Hepatocyte (in vitro differentiated cells): Measurements from ENCODE around the gene NOXA1. TPM values are rescaled to one million over a fixed set of nuclear protein-coding genes. Genes with fewer than 3 reads are reported as not detected.

Experiments used
- DNase-seq: peaks from one replicate; pipeline ENCODE4 v3.0.0-alpha.2; 2016; ENCODE audit warnings: low spot score
- H2AFZ ChIP-seq: fragments of 200-600 bp; sonication (generic); 2 replicates; pipeline ENCODE4 v1.6.0; 2016; ENCODE audit warnings: antibody characterized with exemption, mild to moderate bottlenecking
- H3K27ac ChIP-seq: fragments of 200-600 bp; sonication (generic); 2 replicates; pipeline ENCODE4 v1.5.1; 2016; ENCODE audit warnings: mild to moderate bottlenecking
- H3K27me3 ChIP-seq: fragments of 200-600 bp; sonication (generic); 2 replicates; pipeline ENCODE4 v1.6.1; 2016
- H3K36me3 ChIP-seq: fragments of 200-600 bp; sonication (generic); replicated peaks from 2 replicates; pipeline ENCODE4 v1.5.1; 2016; ENCODE audit warnings: low read depth; ENCODE audit not compliant: insufficient read depth
- H3K4me1 ChIP-seq: fragments of 200-600 bp; sonication (generic); 2 replicates; pipeline ENCODE4 v1.5.1; 2016; ENCODE audit warnings: mild to moderate bottlenecking, moderate library complexity; ENCODE audit not compliant: insufficient read depth
- H3K4me2 ChIP-seq: fragments of 200-600 bp; sonication (generic); 2 replicates; pipeline ENCODE4 v1.6.0; 2016
- H3K4me3 ChIP-seq: fragments of 200-600 bp; sonication (generic); 2 replicates; pipeline ENCODE4 v1.5.1; 2016; ENCODE audit warnings: mild to moderate bottlenecking
- H3K79me2 ChIP-seq: fragments of 200-600 bp; sonication (generic); 2 replicates; pipeline ENCODE4 v1.6.0; 2017; ENCODE audit warnings: mild to moderate bottlenecking
- H3K9me2 ChIP-seq: fragments of 200-600 bp; sonication (generic); replicated peaks from 2 replicates; pipeline ENCODE4 v1.6.0; 2017; ENCODE audit warnings: mild to moderate bottlenecking; ENCODE audit not compliant: insufficient read depth
- H3K9me3 ChIP-seq: fragments of 200-600 bp; sonication (generic); 2 replicates; pipeline ENCODE4 v1.5.1; 2016; ENCODE audit warnings: low read depth, mild to moderate bottlenecking
- H4K20me1 ChIP-seq: fragments of 200-600 bp; sonication (generic); 2 replicates; pipeline ENCODE4 v1.6.0; 2016; ENCODE audit warnings: mild to moderate bottlenecking; ENCODE audit not compliant: insufficient read depth, poor library complexity, severe bottlenecking
- EZH2 ChIP-seq: fragments of 200-600 bp; sonication (generic); IDR thresholded peaks from 2 replicates; pipeline ENCODE4 v1.6.1; 2016; ENCODE audit warnings: antibody characterized with exemption, mild to moderate bottlenecking, borderline replicate concordance
- EZH2phosphoT487 ChIP-seq: fragments of 200-600 bp; sonication (generic); IDR thresholded peaks from one replicate; pipeline ENCODE4 v1.6.1; 2018; ENCODE audit warnings: antibody characterized with exemption, mild to moderate bottlenecking, low read depth, moderate library complexity; ENCODE audit not compliant: unreplicated experiment, severe bottlenecking
- WGBS: methylation state at CpG from one replicate; pipeline ENCODE4 v1.1.6; 2016; ENCODE audit warnings: low lambda C conversion rate; ENCODE audit errors: missing lambda C conversion rate; 5-methylcytosine and 5-hydroxymethylcytosine counted together
- polyA plus RNA-seq: library from polyadenylated mRNA; unstranded; fragments of >200 nt; fragmentation: Nextera tagmentation; extraction: Ambion mirVana; gene quantifications from 2 replicates; pipeline ENCODE4 v1.2.1, GENCODE V29; 2016
- total RNA-seq: library from RNA; depleted of rRNA; stranded (reverse); fragments of >200 nt; gene quantifications from 2 replicates; pipeline ENCODE4 v1.2.3, GENCODE V29; 2014
- TF ChIP-seq, protein P1 (sequence below): fragments of 200-600 bp; sonication (generic); IDR thresholded peaks from 2 replicates; pipeline ENCODE4 v1.5.1; 2016; ENCODE audit warnings: antibody characterized with exemption, mild to moderate bottlenecking; ENCODE audit not compliant: poor library complexity

Gene NOXA1
- total and polyA plus RNA-seq, 2 experiments from 2014 or later: 7.2 to 12.5 TPM

GRCh38 chr9:137415451-137415850 is 7.7 kb upstream of the NOXA1 start:
- no peak overlapping the region for H2AFZ ChIP-seq
- TF ChIP-seq, protein P1, sequence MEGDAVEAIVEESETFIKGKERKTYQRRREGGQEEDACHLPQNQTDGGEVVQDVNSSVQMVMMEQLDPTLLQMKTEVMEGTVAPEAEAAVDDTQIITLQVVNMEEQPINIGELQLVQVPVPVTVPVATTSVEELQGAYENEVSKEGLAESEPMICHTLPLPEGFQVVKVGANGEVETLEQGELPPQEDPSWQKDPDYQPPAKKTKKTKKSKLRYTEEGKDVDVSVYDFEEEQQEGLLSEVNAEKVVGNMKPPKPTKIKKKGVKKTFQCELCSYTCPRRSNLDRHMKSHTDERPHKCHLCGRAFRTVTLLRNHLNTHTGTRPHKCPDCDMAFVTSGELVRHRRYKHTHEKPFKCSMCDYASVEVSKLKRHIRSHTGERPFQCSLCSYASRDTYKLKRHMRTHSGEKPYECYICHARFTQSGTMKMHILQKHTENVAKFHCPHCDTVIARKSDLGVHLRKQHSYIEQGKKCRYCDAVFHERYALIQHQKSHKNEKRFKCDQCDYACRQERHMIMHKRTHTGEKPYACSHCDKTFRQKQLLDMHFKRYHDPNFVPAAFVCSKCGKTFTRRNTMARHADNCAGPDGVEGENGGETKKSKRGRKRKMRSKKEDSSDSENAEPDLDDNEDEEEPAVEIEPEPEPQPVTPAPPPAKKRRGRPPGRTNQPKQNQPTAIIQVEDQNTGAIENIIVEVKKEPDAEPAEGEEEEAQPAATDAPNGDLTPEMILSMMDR: no peak
- no peak for TF ChIP-seq EZH2phosphoT487
- TF ChIP-seq EZH2: no peak
- no peaks in the 10 kb centered on the region for H3K9me3 ChIP-seq
- no peaks in the 10 kb centered on the region for H4K20me1 ChIP-seq
- H3K4me3 ChIP-seq: no peak overlapping the region
- no peaks in the 10 kb centered on the region for H3K36me3 ChIP-seq
- WGBS: 94% methylated on average over 5 of the region's 5 CpGs
- peaks cover 46% of the 10 kb centered on the region for H3K79me2 ChIP-seq
- H3K9me2 ChIP-seq: no peaks in the 10 kb centered on the region
- no peak for DNase-seq
- H3K27me3 ChIP-seq: no peaks in the 10 kb centered on the region
- no peak overlapping the region for H3K4me2 ChIP-seq
- H3K4me1 ChIP-seq: peaks cover 5% of the 10 kb centered on the region
- no peak overlapping the region for H3K27ac ChIP-seq

GRCh38 chr9:137416006-137416562 is 7.1 kb upstream of the NOXA1 start:
- Histone ChIP-seq H2AFZ (no peak overlapping the region), H3K9me2 (no peaks in the 10 kb centered on the region), H3K27ac (no peak overlapping the region), H3K79me2 (peaks cover 52% of the 10 kb centered on the region), H3K36me3 (no peaks in the 10 kb centered on the region), H3K4me1 (peaks cover 6% of the 10 kb centered on the region), H3K9me3 (no peaks in the 10 kb centered on the region), H3K4me2 (no peak overlapping the region), H3K4me3 (no peak overlapping the region), H3K27me3 (no peaks in the 10 kb centered on the region), H4K20me1 (no peaks in the 10 kb centered on the region)
- 97% methylated on average over 23 of the region's 23 CpGs for WGBS
- no peak for DNase-seq
- no peak for TF ChIP-seq EZH2

DNA sequence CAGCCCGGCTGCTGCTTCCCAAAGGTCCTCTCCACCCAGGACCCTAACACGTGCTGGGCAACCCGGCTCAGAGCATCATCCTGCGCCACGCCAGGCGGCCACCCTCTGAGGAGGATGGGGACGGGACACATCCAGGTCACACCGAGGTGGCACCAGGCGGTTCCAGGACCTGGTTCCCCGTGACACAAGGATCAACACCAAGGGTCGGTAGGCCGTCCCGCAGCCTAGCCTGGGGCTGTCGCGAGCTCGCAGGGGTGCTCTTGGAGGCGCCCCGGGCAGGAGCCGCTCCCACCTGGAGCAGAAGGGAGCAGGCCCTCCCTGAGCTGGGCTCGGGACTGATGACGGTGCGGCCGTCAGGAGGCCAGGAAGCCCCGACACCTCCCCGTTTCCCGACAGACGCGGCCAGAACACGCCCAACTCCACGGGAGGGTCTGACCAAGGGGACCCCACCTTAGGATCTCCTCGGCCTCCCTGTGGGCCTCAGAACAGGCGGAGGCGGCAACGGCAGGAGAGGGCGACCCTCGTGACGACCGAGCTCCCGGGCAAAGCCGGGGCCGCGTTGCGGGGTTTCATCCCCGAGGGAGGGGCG is 6.5 kb upstream of the NOXA1 start:
- no peak overlapping the region for H3K27ac ChIP-seq
- H3K9me2 ChIP-seq: no peaks in the 10 kb centered on the region
- DNase-seq: no peak
- H3K4me1 ChIP-seq: peaks cover 12% of the 10 kb centered on the region
- H2AFZ ChIP-seq: no peak overlapping the region
- no peak for TF ChIP-seq EZH2
- no peaks in the 10 kb centered on the region for H4K20me1 ChIP-seq
- WGBS: 98% methylated on average over 37 of the region's 45 CpGs
- H3K79me2 ChIP-seq: peaks cover 58% of the 10 kb centered on the region
- H3K4me3 ChIP-seq: no peak overlapping the region
- H3K9me3 ChIP-seq: no peaks in the 10 kb centered on the region
- H3K27me3 ChIP-seq: no peaks in the 10 kb centered on the region
- H3K4me2 ChIP-seq: no peak overlapping the region
- H3K36me3 ChIP-seq: no peaks in the 10 kb centered on the region

DNA sequence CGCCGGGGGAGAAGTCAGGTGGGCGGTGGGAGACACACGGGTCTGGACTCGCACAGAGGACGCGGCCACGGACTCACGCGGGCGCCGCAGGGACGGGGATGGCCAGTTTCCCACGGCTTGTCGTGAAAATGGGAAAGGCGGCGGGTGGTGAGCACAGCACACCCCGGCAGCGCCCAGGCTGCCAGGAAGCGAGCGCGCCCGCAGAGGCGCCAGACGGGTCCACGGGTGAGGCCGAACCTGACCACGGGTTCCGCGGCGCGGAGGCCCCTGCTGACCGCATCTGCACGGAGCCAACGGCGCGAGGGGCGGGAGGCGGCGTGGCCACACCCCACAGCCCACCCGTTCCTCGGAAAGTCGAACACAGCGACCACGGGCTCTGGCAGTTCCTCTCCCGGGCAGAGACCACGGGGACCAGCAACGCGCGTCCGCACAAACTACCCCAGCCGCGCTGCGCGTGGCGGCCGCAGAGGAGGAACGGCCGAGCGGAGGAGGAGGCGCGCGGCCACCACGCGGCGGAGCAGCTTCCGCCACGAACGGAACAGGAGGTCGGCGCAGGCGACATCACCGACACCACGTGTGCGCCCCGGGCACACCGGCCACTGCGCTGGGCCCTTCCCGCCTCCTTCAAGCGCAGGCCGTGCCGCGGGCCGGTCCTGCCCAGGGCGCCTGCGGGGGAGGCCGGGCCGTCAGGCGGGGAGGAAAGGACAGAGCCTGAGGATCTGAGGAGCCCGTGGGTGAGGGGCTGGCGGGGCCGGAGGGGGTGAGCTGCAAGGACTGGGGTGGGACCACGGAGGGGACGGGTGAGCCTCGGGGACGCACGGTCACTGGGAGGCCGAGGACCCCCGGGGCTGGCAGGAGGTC is 5.8 kb upstream of the NOXA1 start:
- Histone ChIP-seq H2AFZ (no peak overlapping the region), H3K27ac (no peak overlapping the region), H3K36me3 (no peaks in the 10 kb centered on the region), H3K9me3 (no peaks in the 10 kb centered on the region), H3K4me2 (no peak overlapping the region), H3K4me1 (peaks cover 15% of the 10 kb centered on the region), H3K79me2 (peaks cover 61% of the 10 kb centered on the region), H3K4me3 (no peak overlapping the region), H4K20me1 (no peaks in the 10 kb centered on the region), H3K9me2 (no peaks in the 10 kb centered on the region), H3K27me3 (no peaks in the 10 kb centered on the region)
- no peak for DNase-seq
- TF ChIP-seq EZH2 (no peak), EZH2phosphoT487 (no peak)
- TF ChIP-seq, protein P1: no peak
- 99% methylated on average over 80 of the region's 99 CpGs for WGBS
